Lung (tissue), 12 donors: ENCODE results near the gene SIN3B. TPM values are rescaled to one million over a fixed set of nuclear protein-coding genes. Genes with fewer than 3 reads are reported as not detected.

ENCODE experiments used
- ATAC-seq: fragments of 200-7000 bp; cut with Tn5 transposase; one replicate; pipeline ENCODE4 v1.9.1; 2020; ENCODE audit warnings: moderate number of reproducible peaks; ENCODE audit not compliant: insufficient read depth, low FRiP score
- DNase-seq, 3 donors: peaks; one replicate each; pipeline ENCODE4 v3.0.0-alpha.2; 2013 to 2017
- H3K27ac ChIP-seq, 2 donors: one replicate each; pipeline ENCODE4 v1.5.1; 2013; ENCODE audit warnings: mild to moderate bottlenecking in 2 of 2, moderate library complexity in 2 of 2, control low read depth in 1 of 2, inconsistent platforms in 1 of 2, low read depth in 1 of 2, low read length in 1 of 2
- H3K27me3 ChIP-seq, 3 donors: one replicate each; pipeline ENCODE4 v1.5.1; 2013; ENCODE audit warnings: low read length in 2 of 3; ENCODE audit not compliant: control insufficient read depth in 3 of 3, insufficient read depth in 3 of 3
- H3K36me3 ChIP-seq, 4 donors: one replicate each; pipeline ENCODE4 v1.5.1; 2013; ENCODE audit warnings: low read length in 4 of 4, mild to moderate bottlenecking in 1 of 4, moderate library complexity in 1 of 4; ENCODE audit not compliant: control insufficient read depth in 4 of 4, insufficient read depth in 4 of 4
- H3K4me1 ChIP-seq, 5 donors: one replicate each; pipeline ENCODE4 v1.5.1; 2013; ENCODE audit warnings: low read length in 5 of 5, mild to moderate bottlenecking in 2 of 5, moderate library complexity in 1 of 5; ENCODE audit not compliant: control insufficient read depth in 5 of 5, insufficient read depth in 5 of 5
- H3K4me3 ChIP-seq: one replicate; pipeline ENCODE4 v1.5.1; 2013; ENCODE audit warnings: mild to moderate bottlenecking, control low read depth, moderate library complexity
- H3K9ac ChIP-seq, 2 donors: one replicate each; pipeline ENCODE4 v1.5.1; 2013; ENCODE audit warnings: low read length in 2 of 2, control low read depth in 1 of 2; ENCODE audit not compliant: insufficient read depth in 1 of 2
- H3K9me3 ChIP-seq, 4 donors: one replicate each; pipeline ENCODE4 v1.5.1; 2013; ENCODE audit warnings: low read length in 3 of 4, mild to moderate bottlenecking in 1 of 4, moderate library complexity in 1 of 4; ENCODE audit not compliant: control insufficient read depth in 4 of 4, insufficient read depth in 3 of 4
- CTCF ChIP-seq: IDR thresholded peaks from 2 replicates; pipeline ENCODE4 v1.5.1; 2012; ENCODE audit warnings: mild to moderate bottlenecking; ENCODE audit errors: control extremely low read depth, extremely low read depth
- WGBS, 2 donors: extraction: QIAGEN DNeasy Blood & Tissue Kit; methylation state at CpG; one replicate each; pipeline ENCODE4 v1.1.7; 2013; 5-methylcytosine and 5-hydroxymethylcytosine counted together
- polyA plus RNA-seq, 2 donors: library from polyadenylated mRNA; stranded (reverse); fragments of 200-250 nt; gene quantifications; one replicate each; pipeline ENCODE4 v1.2.1, GENCODE V29; 2013
- total RNA-seq, 2 donors: library from RNA; depleted of rRNA in 1 of 2; stranded (reverse); fragments of >200 nt in 1 of 2; gene quantifications; one replicate each; pipeline ENCODE4 v1.2.1, GENCODE V29; 2014 to 2021
- donor health status: control.
- donor health status: control.
- donor health status: Bipolar disorder and iron deficiency.
- donor health status: healthy.
- donor health status: DM: yes; HTN: yes; CAD: no.

SIN3B gene
- total and polyA plus RNA-seq, 4 donors: 29.5 to 63.9 (median 54.5) TPM

GRCh38 chr19:16892436-16892835 is 63.2 kb downstream of the SIN3B start:
- WGBS, 2 donors: 46 to 53% methylated on average over 4 of the region's 4 CpGs
- Histone ChIP-seq H3K4me1 (peaks cover 0 to 19% (median 0%) of the 10 kb centered on the region in 5 donors), H3K27me3 (no peaks in the 10 kb centered on the region), H3K27ac (peak overlapping the region in 1 of 2 donors; percentile 73), H3K36me3 (peaks cover 0 to 3% (median 0%) of the 10 kb centered on the region in 4 donors), H3K9ac (no peak overlapping the region), H3K9me3 (peaks cover 0 to 4% (median 0%) of the 10 kb centered on the region in 4 donors), H3K4me3 (no peak overlapping the region)
- TF ChIP-seq CTCF: no peak
- ATAC-seq (no peak), DNase-seq (no peak)

- DNase-seq: no peak
- peak overlapping the region in 1 of 2 donors; percentile 73 for H3K27ac ChIP-seq
Observed at GRCh38 chr19:16892868-16893685, 63.9 kb downstream of the SIN3B start.

DNA sequence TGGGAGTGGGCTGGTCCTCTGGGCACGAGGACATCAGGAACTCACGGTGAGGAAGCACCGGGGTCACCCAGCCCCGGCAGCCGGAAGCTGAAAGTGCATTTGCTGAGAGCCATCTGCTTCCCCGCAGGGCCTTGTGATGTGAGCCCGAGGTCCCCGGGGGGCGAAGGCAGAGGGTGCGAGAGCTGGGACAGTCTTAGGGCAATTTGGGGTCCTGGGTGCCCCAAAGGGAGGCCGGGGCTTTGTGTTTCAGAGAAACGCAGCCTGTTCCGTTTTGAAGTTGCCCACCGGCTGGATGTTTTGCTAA is 64.4 kb downstream of the SIN3B start:
- DNase-seq (peak in 1 of 3 donors; percentile 46), ATAC-seq (no peak)
- 13 to 38% methylated on average over 14 of the region's 14 CpGs for WGBS, 2 donors
- no peaks in the 10 kb centered on the region for H3K27me3 ChIP-seq
- H3K27ac ChIP-seq: peak overlapping the region in 1 of 2 donors; percentile 77
- no peak overlapping the region for H3K4me3 ChIP-seq
- peaks cover 0 to 3% (median 0%) of the 10 kb centered on the region in 4 donors for H3K36me3 ChIP-seq
- peaks cover 0 to 8% (median 0%) of the 10 kb centered on the region in 5 donors for H3K4me1 ChIP-seq
- peaks cover 0 to 4% (median 0%) of the 10 kb centered on the region in 4 donors for H3K9me3 ChIP-seq
- no peak for TF ChIP-seq CTCF
- H3K9ac ChIP-seq: no peak overlapping the region

More at GRCh38 chr19:16892868-16893685, 63.9 kb downstream of the SIN3B start:
- no peak overlapping the region for H3K4me3 ChIP-seq
- WGBS, 2 donors: 59 to 66% methylated on average over 19 of the region's 19 CpGs
- H3K27me3 ChIP-seq: no peaks in the 10 kb centered on the region
- peaks cover 0 to 3% (median 0%) of the 10 kb centered on the region in 4 donors for H3K36me3 ChIP-seq
- peaks cover 0 to 4% (median 0%) of the 10 kb centered on the region in 4 donors for H3K9me3 ChIP-seq
- no peak overlapping the region for H3K9ac ChIP-seq
- no peak for ATAC-seq
- TF ChIP-seq CTCF: no peak
- peaks cover 0 to 12% (median 0%) of the 10 kb centered on the region in 5 donors for H3K4me1 ChIP-seq
